NCI-H2196 treated with DMSO at 0.1 percent for 48 hours (cell line): ENCODE measurements around the gene FBXW5.

ENCODE experiments used
- DNase-seq: peaks from one replicate; lab custom pipeline; 2025; ENCODE audit not compliant: unreplicated experiment; lab: John Stamatoyannopoulos, UW

Gene FBXW5

GRCh38 chr9:136913701-136914438 is 30.7 kb downstream of the FBXW5 start:
- no peak for DNase-seq

GRCh38 chr9:136910901-136911245 is 33.7 kb downstream of the FBXW5 start:
- DNase-seq: no peak

GRCh38 chr9:136910197-136910900 is 34.2 kb downstream of the FBXW5 start:
- DNase-seq: no peak

- DNase-seq: no peak
Measured at GRCh38 chr9:136907011-136907914, 37.3 kb downstream of the FBXW5 start.

GRCh38 chr9:136906266-136906665 is 38.3 kb downstream of the FBXW5 start:
- no peak for DNase-seq

GRCh38 chr9:136903041-136903554 is 41.4 kb downstream of the FBXW5 start:
- no peak for DNase-seq

GRCh38 chr9:136902259-136902821 is 42.2 kb downstream of the FBXW5 start:
- peak; percentile 73 for DNase-seq

GRCh38 chr9:136901516-136902258 is 42.9 kb downstream of the FBXW5 start:
- peak; percentile 34 for DNase-seq

GRCh38 chr9:136900988-136901515 is 43.5 kb downstream of the FBXW5 start:
- no peak for DNase-seq

GRCh38 chr9:136900556-136900955 is 44.0 kb downstream of the FBXW5 start:
- DNase-seq: no peak

GRCh38 chr9:136899196-136899595 is 45.3 kb downstream of the FBXW5 start:
- DNase-seq: no peak

GRCh38 chr9:136898483-136899100 is 45.9 kb downstream of the FBXW5 start:
- no peak for DNase-seq

GRCh38 chr9:136896027-136896426 is 48.5 kb downstream of the FBXW5 start:
- DNase-seq: no peak

- no peak for DNase-seq
Measured at GRCh38 chr9:136890661-136891060, 53.9 kb downstream of the FBXW5 start.
